Right ventricle myocardium superior (tissue), 1 donor: Measurements from ENCODE around the gene CLTRN. TPM values are rescaled to one million over a fixed set of nuclear protein-coding genes. Genes with fewer than 3 reads are reported as not detected.
"Not testable (repeated sequence)": the region's sequence is repeated elsewhere in the genome, so short reads cannot be mapped to it uniquely, and the experiment has no call there.

Experiments
- ATAC-seq: fragments of 200-7000 bp; cut with Tn5 transposase; one replicate; pipeline ENCODE4 v1.9.1; 2020; ENCODE audit warnings: mild to moderate bottlenecking; ENCODE audit not compliant: poor library complexity
- DNase-seq: peaks from one replicate; pipeline ENCODE4 v3.0.0-alpha.2; 2020
- intact Hi-C: fragments of 100-400 bp; cut with DNase I; formaldehyde crosslinking; loops from one replicate; pipeline ENCODE4 v1.11.2; 2022
- total RNA-seq: library from RNA; stranded (reverse); fragmentation: NEBNext Ultra II Directional; extraction: Animal tissue kit (Norgen Biotek cat#: 25700); gene quantifications from one replicate; pipeline ENCODE4 v1.2.1, GENCODE V29; 2021
- donor health status: DM: no; HTN: yes; CAD: no; lungs with severe emphysema.

Gene CLTRN
- total RNA-seq, 1 donor from 2014 or later: 0.94 TPM

DNA sequence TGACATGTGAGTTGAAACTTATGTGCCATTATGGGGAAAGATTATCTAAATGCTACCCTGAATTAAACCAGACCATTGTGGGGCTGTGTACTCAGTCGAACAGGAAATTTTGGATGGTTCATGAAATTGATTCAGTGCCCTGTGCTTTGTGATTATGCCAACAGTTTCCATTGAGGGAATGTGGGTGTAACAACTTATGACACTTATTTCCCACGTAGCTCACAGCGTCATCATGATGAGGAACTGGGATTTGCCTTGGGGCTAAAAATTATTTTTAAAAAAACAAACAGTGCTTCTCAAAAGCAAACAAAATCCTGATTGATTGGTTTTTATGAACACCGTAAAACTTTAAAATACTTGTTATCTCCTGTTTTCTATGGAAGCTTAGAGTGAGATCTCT, 8.3 kb upstream of the CLTRN start:
- ATAC-seq (no peak), DNase-seq (no peak)
- intact Hi-C loops: no loop called here

DNA sequence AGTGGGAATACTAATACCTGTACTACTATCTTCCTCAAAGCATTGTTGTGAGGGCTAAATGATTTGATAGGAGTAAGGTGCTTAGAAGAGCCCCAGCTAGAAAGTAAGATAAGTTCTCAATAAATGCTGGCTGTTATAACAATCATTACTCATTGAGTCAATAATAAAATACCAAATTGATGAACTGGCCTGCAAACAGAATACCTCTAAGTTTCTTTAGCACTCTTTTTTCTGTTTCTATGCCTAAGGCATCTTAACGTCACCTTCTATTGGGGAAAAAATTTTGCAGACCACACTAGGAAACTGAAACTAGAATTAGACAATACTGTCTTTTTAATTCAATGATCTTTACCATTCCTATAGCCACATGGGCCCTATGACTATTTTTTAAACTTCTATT, 1.2 kb downstream of the CLTRN start:
- DNase-seq (no peak), ATAC-seq (no peak)
- intact Hi-C loops: no loop called here

DNA sequence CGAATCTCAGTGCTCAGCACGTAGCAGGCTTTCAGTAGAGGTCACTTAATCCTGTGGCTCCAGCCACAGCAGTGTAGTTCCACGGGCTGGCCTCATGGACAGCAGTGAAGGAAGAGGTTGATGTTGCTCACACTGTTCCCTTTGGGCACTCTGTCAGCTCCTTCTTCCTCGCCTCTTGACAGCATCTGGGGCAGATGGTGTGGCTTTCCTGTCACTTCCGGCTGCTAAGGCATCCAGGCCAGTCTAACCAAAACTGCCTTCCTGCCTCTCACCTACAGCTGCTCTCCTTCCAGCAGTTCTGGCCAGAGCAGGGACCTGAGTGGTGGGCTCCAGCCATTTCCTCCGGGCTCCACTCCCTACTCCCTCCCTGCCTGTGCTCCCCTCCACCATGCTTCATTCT, 9.8 kb downstream of the CLTRN start:
- ATAC-seq, intact Hi-C loops: not testable (repeated sequence)

DNA sequence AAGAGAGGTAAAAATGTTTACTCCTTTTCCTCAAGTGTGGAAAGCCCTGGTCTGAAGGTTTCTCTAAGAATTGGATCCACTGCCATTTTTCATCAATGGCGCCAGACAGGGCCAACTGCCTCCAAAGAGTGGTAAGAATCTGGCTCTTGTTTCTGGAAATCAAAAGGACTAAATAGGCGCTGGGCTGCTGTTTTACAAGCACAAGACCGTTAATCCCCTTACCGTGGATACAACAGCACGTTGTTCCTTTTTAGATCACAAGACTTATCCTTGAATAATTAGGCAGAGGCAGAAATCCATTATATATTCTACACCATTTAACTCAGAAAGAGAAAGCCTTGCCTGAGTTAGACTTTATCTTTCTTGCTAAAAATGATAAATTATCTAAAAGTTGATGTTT, 10.6 kb downstream of the CLTRN start:
- no peak for ATAC-seq
- intact Hi-C loops: no loop called here
- DNase-seq: no peak

More for the DNA sequence above, 9.8 kb downstream of the CLTRN start:
- not testable (repeated sequence) for DNase-seq

DNA sequence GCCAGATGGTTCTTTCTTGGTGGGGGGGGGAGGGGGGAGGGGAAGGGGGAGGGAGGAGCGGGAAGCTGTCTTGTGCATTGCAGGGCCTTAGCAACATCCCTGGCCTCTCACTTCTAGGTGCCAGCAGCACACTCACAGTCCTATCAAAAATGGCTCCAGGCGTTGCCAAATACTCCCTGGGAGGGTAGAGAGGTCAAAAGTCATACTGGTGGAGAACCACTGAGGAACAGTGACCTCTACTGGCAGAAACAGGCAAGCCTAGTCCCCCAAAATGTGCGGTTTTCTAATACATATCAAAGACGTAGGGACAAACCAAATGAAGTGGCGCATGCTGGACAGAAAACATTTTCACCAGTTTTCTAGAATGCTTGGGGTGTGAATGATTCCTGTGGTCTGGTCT, 17.1 kb downstream of the CLTRN start:
- not testable (repeated sequence) for DNase-seq
- intact Hi-C loops: loop anchor here (10.0 kb wide), 1 partner anchor 53 kb away; no protein-coding TSS in a partner anchor
- peak; percentile 87 for ATAC-seq

DNA sequence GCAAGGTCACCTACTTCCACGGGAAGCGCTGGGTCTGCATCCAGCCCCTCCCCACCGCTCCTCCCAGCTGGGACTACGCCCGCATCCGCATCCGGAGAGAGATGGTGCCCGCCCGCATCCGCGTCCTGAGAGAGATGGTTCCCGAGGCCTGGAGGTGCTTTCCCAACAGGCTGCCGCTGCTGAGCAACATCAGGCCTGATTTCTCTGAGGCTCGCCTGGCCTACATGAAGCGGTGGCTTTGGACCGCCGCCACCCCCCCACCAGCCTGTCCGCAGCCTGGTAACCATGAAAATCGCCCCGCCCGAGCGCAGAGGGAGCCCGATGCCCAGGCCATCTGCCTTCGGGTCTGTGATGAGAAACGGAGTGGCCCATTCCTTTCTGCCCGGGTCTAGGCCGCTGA, 18.1 kb downstream of the CLTRN start:
- no peak for DNase-seq

DNA sequence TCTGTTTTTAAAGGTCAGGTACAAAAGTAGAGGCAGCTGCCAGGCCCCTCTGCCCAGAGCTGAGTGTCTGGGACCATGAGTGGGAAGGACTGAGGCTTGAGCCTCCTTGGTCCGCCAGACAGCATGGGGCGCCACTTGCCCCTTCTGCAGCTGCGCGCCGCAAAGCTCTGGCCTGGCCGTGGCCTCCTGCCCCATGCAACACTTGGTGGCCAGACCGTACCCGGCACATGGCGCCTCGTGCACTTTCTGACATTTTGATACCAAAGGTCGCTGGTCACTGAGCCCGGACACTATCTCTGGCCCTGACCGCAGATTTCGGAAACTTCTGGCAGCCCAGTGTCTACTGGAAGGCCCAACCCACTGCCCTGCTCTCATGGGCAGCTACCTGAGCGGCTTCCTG, 18.6 kb downstream of the CLTRN start:
- ATAC-seq: no peak
- intact Hi-C loops: loop anchor here (10.0 kb wide), 1 partner anchor 51 kb away; no protein-coding TSS in a partner anchor

More for the DNA sequence above, 18.1 kb downstream of the CLTRN start:
- no peak for ATAC-seq
- intact Hi-C loops: loop anchor here (10.0 kb wide), 1 partner anchor 52 kb away; no protein-coding TSS in a partner anchor

DNA sequence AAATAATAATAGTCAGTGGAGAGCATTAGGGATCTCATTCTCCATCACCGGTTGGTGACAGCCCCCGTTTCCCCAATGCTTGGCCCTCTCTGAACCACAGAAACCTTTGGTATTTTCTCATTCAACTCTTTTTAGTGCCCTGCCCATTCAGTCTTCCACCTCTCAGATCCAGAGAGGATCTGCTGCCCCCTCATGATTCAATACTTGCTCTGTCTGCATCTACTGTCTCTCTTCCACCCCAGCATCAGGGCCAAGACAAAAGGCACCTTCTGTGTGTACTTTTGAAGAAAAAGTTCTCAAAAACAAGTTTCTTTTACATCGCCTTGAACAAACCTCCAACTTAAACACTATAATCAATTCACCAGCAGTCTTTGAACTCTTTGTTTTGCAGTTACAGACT, 19.3 kb downstream of the CLTRN start:
- ATAC-seq: peak; percentile 43
- intact Hi-C loops: loop anchor here (10.0 kb wide), 1 partner anchor 50 kb away; no protein-coding TSS in a partner anchor
- no peak for DNase-seq

More for the DNA sequence above, 18.6 kb downstream of the CLTRN start:
- no peak for DNase-seq

DNA sequence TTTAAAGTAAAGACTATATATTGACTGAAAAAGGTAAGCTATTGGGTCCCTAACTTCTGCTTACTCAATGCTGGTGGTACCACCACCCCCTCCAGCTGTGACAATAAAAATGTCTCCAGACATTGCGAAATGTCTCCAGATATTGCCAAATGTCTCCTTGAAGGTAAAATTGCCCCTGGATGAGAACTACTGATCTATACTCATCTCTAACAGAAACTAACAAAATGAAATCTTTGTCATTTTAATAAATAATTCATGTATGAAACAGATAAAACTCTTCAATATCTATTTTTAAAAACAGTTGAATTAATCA, 20.1 kb downstream of the CLTRN start:
- intact Hi-C loops: loop anchor here (10.0 kb wide), 1 partner anchor 50 kb away; no protein-coding TSS in a partner anchor
- ATAC-seq: no peak

DNA sequence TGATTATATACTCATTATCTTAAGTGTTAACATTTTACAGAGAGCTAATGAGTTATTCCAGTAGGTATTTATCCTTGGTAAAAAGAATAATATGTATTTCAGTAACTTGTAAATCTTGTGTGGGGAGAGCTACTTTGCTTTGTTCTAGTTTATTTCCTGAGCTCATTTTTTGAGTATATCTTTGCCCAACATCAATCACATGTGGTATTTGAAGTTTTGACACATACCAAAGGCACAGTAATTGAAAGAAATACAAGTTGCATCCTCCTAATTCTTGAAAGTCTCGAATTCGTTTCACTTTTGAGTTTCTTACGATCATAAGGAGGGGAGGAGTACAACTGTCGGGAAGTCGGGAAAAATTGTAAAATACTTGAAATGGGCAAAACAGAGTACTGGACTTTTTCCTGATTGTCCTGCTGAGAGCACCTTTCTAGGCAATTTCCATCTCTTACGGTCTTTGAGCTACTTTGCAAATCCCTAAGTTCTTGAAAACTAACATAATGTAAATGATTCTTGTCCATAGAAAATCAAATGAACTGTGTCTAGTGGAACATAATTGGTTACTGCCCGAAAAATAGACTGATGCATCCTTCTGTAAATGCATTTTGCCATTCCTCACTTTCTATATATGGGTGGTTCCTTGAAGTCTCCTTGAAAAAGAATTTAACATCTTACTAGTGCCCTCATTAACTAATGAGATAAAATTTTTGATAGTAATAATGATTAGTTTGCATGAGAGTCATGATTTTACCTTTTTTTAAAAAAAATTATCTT, 20.6 kb downstream of the CLTRN start:
- no peak for DNase-seq
- no peak for ATAC-seq
- intact Hi-C loops: loop anchor here (10.0 kb wide), 1 partner anchor 49 kb away; no protein-coding TSS in a partner anchor

More for the DNA sequence above, 20.1 kb downstream of the CLTRN start:
- DNase-seq: no peak

DNA sequence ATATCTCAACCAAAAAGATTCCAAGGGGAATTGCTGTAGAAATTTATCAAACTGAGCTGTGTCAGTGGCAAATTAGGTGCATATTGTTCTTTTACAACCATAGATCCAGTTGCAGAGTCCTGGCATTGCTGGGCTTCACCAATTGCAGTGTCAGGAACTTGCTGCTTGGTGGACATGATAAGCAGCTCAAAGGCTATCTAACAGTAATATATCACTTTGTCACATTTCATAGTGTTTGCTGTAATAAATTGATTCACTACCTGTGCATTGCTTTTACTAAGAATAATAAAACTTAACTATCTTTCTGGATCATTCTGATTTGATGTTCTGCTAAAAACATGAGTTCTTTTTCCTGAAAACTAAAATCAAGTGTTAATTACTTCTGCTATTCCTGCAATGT, 33.0 kb downstream of the CLTRN start:
- ATAC-seq (no peak), DNase-seq (no peak)
- intact Hi-C loops: no loop called here

DNA sequence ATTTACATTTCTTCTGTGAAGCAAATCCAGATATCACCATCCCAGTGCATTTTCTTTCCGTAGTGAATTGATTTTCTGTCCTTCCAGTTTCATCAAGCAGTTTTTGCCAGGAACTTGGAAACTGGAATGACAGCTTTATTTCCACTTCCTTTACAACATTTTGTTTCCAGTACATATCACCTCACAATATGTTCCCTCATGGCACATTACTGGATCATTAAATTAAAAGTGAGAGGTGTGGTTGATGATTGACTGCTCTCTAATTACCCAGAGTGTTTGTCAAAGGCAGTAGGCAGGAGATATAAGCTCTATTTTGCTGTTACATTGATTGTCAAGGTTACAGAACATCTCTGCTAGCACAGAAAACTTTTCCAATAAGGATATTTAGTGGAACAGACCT, 41.6 kb downstream of the CLTRN start:
- no peak for DNase-seq
- no peak for ATAC-seq
- intact Hi-C loops: no loop called here

DNA sequence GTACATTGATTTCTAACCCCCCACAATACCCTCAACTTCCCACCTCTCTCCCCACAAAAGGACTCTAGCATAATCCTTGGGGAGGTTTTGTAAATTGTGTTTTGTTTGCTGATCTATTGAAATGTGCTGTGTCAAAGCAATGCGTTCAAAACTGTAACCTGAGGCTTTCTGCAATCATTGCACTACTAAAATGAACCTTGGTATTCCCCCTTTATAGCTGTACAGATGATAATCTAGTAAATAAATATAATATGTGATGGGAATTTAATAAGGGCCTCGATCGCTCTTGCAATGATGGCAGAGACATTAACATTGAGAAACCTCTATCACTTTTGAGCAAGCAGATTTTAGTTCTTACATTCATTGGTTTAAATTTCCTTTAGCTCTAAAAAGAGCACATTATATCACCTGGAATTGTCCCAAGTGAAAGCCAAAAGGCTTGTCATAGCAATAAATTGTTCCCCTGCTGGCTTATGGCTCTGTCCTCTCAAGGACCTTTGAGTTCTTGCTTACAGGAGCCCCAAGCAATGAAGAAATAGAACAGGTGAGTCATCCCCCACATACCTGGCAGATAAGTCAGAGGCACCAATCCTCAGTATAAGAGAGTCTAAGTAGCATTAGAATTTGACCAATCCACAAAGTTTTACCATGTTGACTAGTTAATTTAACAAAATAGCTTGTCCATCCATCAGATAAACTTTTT, 45.4 kb downstream of the CLTRN start:
- ATAC-seq: no peak
- DNase-seq: no peak
- intact Hi-C loops: no loop called here

DNA sequence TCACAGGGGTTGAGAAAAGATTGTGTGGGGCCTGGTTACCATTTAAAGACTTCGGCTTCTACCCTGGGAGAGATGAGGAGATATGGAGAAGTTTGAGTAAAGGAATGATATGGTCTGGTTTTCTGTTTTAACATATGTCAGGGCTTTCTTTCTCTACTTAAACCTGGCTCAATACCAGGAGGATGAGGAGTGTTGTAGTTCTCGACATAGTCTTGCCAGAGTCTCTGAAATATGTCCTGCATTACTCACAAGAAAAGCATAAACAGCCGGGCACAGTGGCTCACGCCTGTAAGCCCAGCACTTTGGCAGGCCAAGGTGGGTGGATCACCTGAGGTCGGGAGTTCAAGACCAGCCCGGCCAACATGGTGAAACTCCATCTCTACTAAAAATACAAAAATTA, 47.5 kb downstream of the CLTRN start:
- DNase-seq: no peak
- ATAC-seq: no peak
- intact Hi-C loops: no loop called here

DNA sequence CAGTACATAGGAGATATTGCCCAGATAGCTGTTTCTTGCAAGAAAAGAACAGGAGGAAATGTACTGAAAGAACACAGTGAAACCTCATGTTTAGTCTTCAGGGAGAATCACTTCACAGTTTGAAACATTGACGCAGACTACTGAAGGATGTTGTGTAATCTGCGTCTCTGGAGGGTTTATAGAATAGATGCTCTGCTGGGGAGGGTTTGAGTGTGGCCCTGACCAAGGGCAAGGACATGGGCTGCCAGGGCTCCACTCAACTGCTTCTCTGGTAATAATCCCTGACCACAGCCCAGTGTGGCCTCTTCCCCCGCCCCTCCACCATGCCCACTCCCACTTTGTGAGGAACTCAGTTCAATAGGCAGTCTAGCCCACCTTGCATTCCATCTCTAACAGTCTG, 48.1 kb downstream of the CLTRN start:
- intact Hi-C loops: no loop called here
- DNase-seq (peak; percentile 55), ATAC-seq (peak; percentile 91)

DNA sequence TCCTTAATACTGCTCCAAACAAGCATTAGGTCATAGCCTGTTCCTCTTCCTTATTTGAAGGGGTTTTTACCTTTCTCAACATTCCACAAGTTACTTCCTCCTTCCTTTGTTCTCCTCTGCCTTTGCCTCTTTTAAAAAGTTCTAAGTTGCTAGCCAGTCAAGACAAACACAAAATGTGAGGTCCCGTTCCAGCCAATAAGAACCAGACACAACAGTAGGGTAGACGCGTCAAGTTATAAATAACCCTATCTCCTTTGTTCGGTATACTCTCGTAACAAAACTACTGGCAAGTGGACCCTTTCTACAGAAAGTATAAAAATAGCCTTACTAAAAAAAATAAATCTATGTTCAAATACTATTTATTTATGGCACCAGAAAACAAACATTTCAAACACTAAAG, 57.5 kb downstream of the CLTRN start:
- DNase-seq: no peak
- intact Hi-C loops: no loop called here
- ATAC-seq: peak; percentile 75

DNA sequence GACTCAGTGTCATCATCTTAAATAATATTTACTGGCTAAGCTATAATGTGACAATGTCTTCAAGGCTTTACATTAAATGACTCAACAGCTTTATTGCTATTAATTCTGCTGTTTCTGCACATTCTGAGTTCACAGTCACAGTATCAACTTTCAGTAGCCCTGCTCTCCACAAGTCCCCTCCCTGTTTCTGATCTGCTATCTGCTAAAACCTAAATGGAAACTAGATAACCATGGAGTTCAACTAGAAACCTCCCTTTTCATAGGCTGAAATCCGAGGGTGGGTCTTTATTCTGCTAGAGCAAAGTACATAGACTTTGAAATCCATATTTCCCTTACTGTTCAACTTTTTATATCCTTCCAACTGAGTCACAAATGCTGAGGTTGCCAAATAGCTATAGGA, 58.5 kb downstream of the CLTRN start:
- no peak for ATAC-seq
- DNase-seq: no peak
- intact Hi-C loops: no loop called here

DNA sequence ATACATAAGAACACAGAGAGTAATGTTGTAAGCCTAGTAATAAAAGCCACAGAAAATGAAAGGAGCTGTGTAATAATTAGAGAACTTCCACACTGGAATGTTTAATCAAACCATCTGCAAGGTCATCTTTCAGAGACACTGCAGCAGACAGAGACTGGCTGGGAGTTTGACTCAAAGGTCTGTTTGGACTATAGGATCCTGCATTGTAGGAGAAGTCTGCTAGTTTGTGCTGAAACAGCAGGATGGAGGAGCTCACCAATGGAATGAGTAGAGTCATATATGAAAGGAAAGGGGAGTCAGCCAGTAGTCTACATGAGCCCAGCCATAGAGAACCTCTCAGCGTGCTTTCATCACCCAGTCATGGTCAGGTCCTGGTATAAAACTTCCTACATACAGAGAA, 59.4 kb downstream of the CLTRN start:
- no peak for DNase-seq
- intact Hi-C loops: no loop called here

DNA sequence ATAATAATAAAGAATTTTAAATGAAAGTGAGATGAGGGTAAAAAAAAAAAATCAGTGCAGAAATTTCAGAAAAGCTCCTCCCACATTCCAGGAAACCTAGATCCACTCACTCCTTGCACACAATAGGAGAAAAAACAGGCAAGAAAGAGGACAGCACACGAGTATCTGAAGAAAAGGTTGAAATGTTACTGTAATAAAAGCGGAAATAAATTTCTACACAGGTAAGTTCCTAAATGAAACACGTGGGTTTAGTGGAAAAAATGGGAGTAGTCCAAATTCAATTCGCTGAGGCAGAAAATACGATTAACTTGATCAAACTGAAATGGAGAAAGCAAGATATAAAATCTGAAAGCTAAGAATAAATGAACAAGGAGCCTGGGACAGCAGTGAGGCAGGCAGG, 61.8 kb downstream of the CLTRN start:
- no peak for DNase-seq
- intact Hi-C loops: no loop called here
- no peak for ATAC-seq

More for the DNA sequence above, 59.4 kb downstream of the CLTRN start:
- ATAC-seq: no peak

DNA sequence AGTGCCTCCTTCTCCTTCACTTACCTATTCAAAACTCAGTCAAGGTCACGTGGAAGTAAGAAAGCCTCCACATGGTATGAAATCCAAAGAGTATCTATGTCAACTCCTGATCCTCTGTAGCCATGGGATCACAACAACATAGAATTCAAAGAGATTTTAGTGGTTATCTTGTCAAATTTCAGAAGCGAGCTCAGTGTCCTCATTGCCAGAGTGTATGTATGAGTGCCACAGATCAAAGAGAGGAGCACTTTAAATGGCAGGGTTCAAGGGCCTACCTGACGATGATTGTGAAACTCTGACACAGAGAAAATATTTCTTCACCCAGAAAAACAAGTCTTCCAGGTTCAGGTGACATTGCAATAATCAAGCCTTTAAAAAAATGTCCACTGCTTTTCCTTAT, 62.7 kb downstream of the CLTRN start:
- no peak for DNase-seq

More for the DNA sequence above, 62.7 kb downstream of the CLTRN start:
- intact Hi-C loops: no loop called here
- no peak for ATAC-seq
